Neural cell (in vitro differentiated cells): ENCODE measurements around the gene ASIC4. TPM values are rescaled to one million over a fixed set of nuclear protein-coding genes. Genes with fewer than 3 reads are reported as not detected.

Experiments
- H2AFZ ChIP-seq: fragments of 200-600, 300-800 bp; sonication (generic), shearing (Covaris generic); 2 replicates; pipeline ENCODE4 v1.6.0; 2014; ENCODE audit warnings: low read depth, mild to moderate bottlenecking, antibody characterized with exemption, low read length, moderate library complexity
- H3F3A ChIP-seq: fragments of 200-600 bp; shearing (Covaris generic); 2 replicates; pipeline ENCODE4 v1.6.1; 2016; ENCODE audit warnings: mild to moderate bottlenecking, moderate library complexity, mixed read lengths, antibody characterized with exemption, low read length; ENCODE audit not compliant: insufficient read depth, poor library complexity, severe bottlenecking
- H3K27ac ChIP-seq: fragments of 200-600, 300-800 bp; sonication (generic), shearing (Covaris generic); 2 replicates; pipeline ENCODE4 v1.5.1; 2014; ENCODE audit warnings: mild to moderate bottlenecking, low read length, moderate library complexity
- H3K27me3 ChIP-seq: fragments of 300-800, 200-600 bp; sonication (generic), shearing (Covaris generic); 2 replicates; pipeline ENCODE4 v1.6.0; 2014; ENCODE audit warnings: mild to moderate bottlenecking, low read depth, low read length, moderate library complexity; ENCODE audit not compliant: insufficient read depth
- H3K36me3 ChIP-seq: fragments of 300-800, 200-600 bp; sonication (generic), shearing (Covaris generic); 2 replicates; pipeline ENCODE4 v1.5.1; 2014; ENCODE audit warnings: mild to moderate bottlenecking, antibody characterized with exemption, low read length, moderate library complexity; ENCODE audit not compliant: insufficient read depth
- H3K4me2 ChIP-seq: fragments of 300-800, 200-600 bp; sonication (generic), shearing (Covaris generic); 2 replicates; pipeline ENCODE4 v1.6.0; 2014; ENCODE audit warnings: mild to moderate bottlenecking, low read length
- H3K4me3 ChIP-seq: fragments of 300-800, 200-600 bp; sonication (generic), shearing (Covaris generic); 2 replicates; pipeline ENCODE4 v1.5.1; 2014; ENCODE audit warnings: mild to moderate bottlenecking, low read length, moderate library complexity
- H3K79me2 ChIP-seq: fragments of 200-600 bp; shearing (Covaris generic); replicated peaks from 2 replicates; pipeline ENCODE4 v1.6.0; 2014; ENCODE audit warnings: mild to moderate bottlenecking, low read length, moderate library complexity; ENCODE audit not compliant: insufficient read depth
- H3K9ac ChIP-seq: fragments of 300-800, 200-600 bp; sonication (generic), shearing (Covaris generic); 2 replicates; pipeline ENCODE4 v1.6.1; 2016; ENCODE audit warnings: mild to moderate bottlenecking, low read length, mixed read lengths
- H3K9me2 ChIP-seq: fragments of 200-600 bp; shearing (Covaris generic); 2 replicates; pipeline ENCODE4 v1.6.1; 2016; ENCODE audit warnings: mild to moderate bottlenecking, low read length, mixed read lengths; ENCODE audit not compliant: insufficient read depth
- H3K9me3 ChIP-seq: fragments of 200-600, 300-800 bp; sonication (generic), shearing (Covaris generic); 2 replicates; pipeline ENCODE4 v1.6.1; 2016; ENCODE audit warnings: mild to moderate bottlenecking, mixed run types, low read length, moderate library complexity, mixed read lengths
- H4K20me1 ChIP-seq: fragments of 200-600 bp; shearing (Covaris generic); 2 replicates; pipeline ENCODE4 v1.6.1; 2016; ENCODE audit warnings: mild to moderate bottlenecking, mixed run types; ENCODE audit not compliant: insufficient read depth
- CTCF ChIP-seq: fragments of 450-650 bp; IDR thresholded peaks from 2 replicates; pipeline ENCODE4 v1.5.1; 2014; ENCODE audit warnings: antibody characterized with exemption, mild to moderate bottlenecking, moderate library complexity; ENCODE audit not compliant: poor library complexity, severe bottlenecking
- EP300 ChIP-seq: fragments of 450-650 bp; conservative IDR thresholded peaks from 2 replicates; pipeline ENCODE4 v1.6.1; 2014; ENCODE audit warnings: antibody characterized with exemption, mild to moderate bottlenecking, moderate library complexity; ENCODE audit not compliant: poor library complexity, severe bottlenecking
- EZH2 ChIP-seq: fragments of 200-600, 300-800 bp; shearing (Covaris generic), sonication (generic); IDR thresholded peaks from 2 replicates; pipeline ENCODE4 v1.6.1; 2014; ENCODE audit warnings: antibody characterized with exemption, low read length, borderline replicate concordance, mild to moderate bottlenecking; ENCODE audit not compliant: insufficient read depth, poor library complexity, severe bottlenecking
- MXI1 ChIP-seq: fragments of 450-650 bp; conservative IDR thresholded peaks from 2 replicates; pipeline ENCODE4 v1.6.1; 2014; ENCODE audit warnings: antibody characterized with exemption, mild to moderate bottlenecking; ENCODE audit not compliant: poor library complexity, severe bottlenecking
- POLR2AphosphoS5 ChIP-seq: IDR thresholded peaks from 2 replicates; pipeline ENCODE4 v1.6.1; 2012
- RAD21 ChIP-seq: fragments of 450-650 bp; conservative IDR thresholded peaks from 2 replicates; pipeline ENCODE4 v1.6.1; 2014; ENCODE audit warnings: antibody characterized with exemption, mild to moderate bottlenecking, moderate library complexity
- REST ChIP-seq: IDR thresholded peaks from 2 replicates; pipeline ENCODE4 v1.6.1; 2012; ENCODE audit warnings: borderline replicate concordance
- SMC3 ChIP-seq: fragments of 450-650 bp; conservative IDR thresholded peaks from 2 replicates; pipeline ENCODE4 v1.6.1; 2014; ENCODE audit warnings: antibody characterized with exemption, mild to moderate bottlenecking, moderate library complexity; ENCODE audit not compliant: poor library complexity
- TAF1 ChIP-seq: IDR thresholded peaks from 2 replicates; pipeline ENCODE4 v1.6.1; 2012; ENCODE audit warnings: low read depth
- polyA plus RNA-seq: library from polyadenylated mRNA; depleted of rRNA; stranded (reverse); fragments of >200 nt; gene quantifications from 2 replicates; pipeline ENCODE4 v1.2.3, GENCODE V29; 2014

Gene ASIC4
- polyA plus RNA-seq, 1 donor from 2014 or later = 2.7 TPM

- Histone ChIP-seq H2AFZ (no peak overlapping the region), H3K9me2 (no peaks in the 10 kb centered on the region), H3K4me3 (no peak overlapping the region), H3K9me3 (no peaks in the 10 kb centered on the region), H3K27me3 (peaks cover 48% of the 10 kb centered on the region), H3K9ac (no peak overlapping the region), H3F3A (no peaks in the 10 kb centered on the region), H3K36me3 (no peaks in the 10 kb centered on the region), H3K79me2 (no peaks in the 10 kb centered on the region), H3K4me2 (no peak overlapping the region), H3K27ac (no peak overlapping the region), H4K20me1 (no peaks in the 10 kb centered on the region)
- TF ChIP-seq EZH2 = no peak
- no peak for TF ChIP-seq POLR2AphosphoS5
- no peak for TF ChIP-seq TAF1
- no peak for TF ChIP-seq SMC3
- TF ChIP-seq REST = no peak
- no peak for TF ChIP-seq MXI1
- TF ChIP-seq EP300 = no peak
- no peak for TF ChIP-seq RAD21
- no peak for TF ChIP-seq CTCF
Observed at GRCh38 chr2:219488149-219488843, 26.0 kb upstream of the ASIC4 start.

- H3K9me3 ChIP-seq = no peaks in the 10 kb centered on the region
- TF ChIP-seq MXI1 = no peak
- no peak for TF ChIP-seq CTCF
- no peak for TF ChIP-seq EP300
- TF ChIP-seq RAD21 = no peak
- no peak for TF ChIP-seq TAF1
- TF ChIP-seq SMC3 = no peak
- TF ChIP-seq POLR2AphosphoS5 = no peak
- no peak for TF ChIP-seq EZH2
- TF ChIP-seq REST = no peak
- H3K79me2 ChIP-seq = no peaks in the 10 kb centered on the region
- H3K4me3 ChIP-seq = no peak overlapping the region
- no peaks in the 10 kb centered on the region for H3K9me2 ChIP-seq
- no peak overlapping the region for H3K9ac ChIP-seq
- no peaks in the 10 kb centered on the region for H4K20me1 ChIP-seq
- H3K27ac ChIP-seq = no peak overlapping the region
- H3F3A ChIP-seq = no peaks in the 10 kb centered on the region
- no peaks in the 10 kb centered on the region for H3K36me3 ChIP-seq
- peaks cover 49% of the 10 kb centered on the region for H3K27me3 ChIP-seq
- H3K4me2 ChIP-seq = no peak overlapping the region
- H2AFZ ChIP-seq = no peak overlapping the region
Observed at GRCh38 chr2:219488844-219489194, 25.5 kb upstream of the ASIC4 start.
